Fibroblast of upper back skin (primary cell): Measurements from ENCODE around the gene VDAC2.
"Not testable (repeated sequence)": the region's sequence is repeated elsewhere in the genome, so short reads cannot be mapped to it uniquely, and the experiment has no call there.

Source experiments
- DNase-seq: peaks from one replicate; pipeline ENCODE4 v3.0.0-alpha.2; 2013

VDAC2 gene

GRCh38 chr10:75210282-75211006 lies at the start of gene VDAC2:
Gene VDAC2, plus strand, starts transcription at chr10:75210796. Its CDS starts 363 bp downstream, at chr10:75211159.
- DNase-seq: peak; percentile 88

- DNase-seq: peak; percentile 41
Observed at GRCh38 chr10:75165684-75166622, 44.6 kb upstream of the VDAC2 start.

GRCh38 chr10:75166623-75166972 lies 44.0 kb upstream of the VDAC2 start:
- DNase-seq: no peak

- no peak for DNase-seq
Observed at GRCh38 chr10:75168275-75168674, 42.3 kb upstream of the VDAC2 start.

- DNase-seq: no peak
Observed at GRCh38 chr10:75170215-75170614, 40.4 kb upstream of the VDAC2 start.

- no peak for DNase-seq
Observed at GRCh38 chr10:75175046-75175445, 35.5 kb upstream of the VDAC2 start.

- no peak for DNase-seq
Observed at GRCh38 chr10:75176046-75176445, 34.5 kb upstream of the VDAC2 start.

GRCh38 chr10:75176736-75177135 lies 33.9 kb upstream of the VDAC2 start:
- DNase-seq: no peak

- DNase-seq: no peak
Observed at GRCh38 chr10:75179657-75180177, 30.9 kb upstream of the VDAC2 start.

GRCh38 chr10:75180592-75180991 lies 30.0 kb upstream of the VDAC2 start:
- DNase-seq: peak; percentile 9

GRCh38 chr10:75181073-75181472 lies 29.5 kb upstream of the VDAC2 start:
- DNase-seq: no peak

- DNase-seq: no peak
Observed at GRCh38 chr10:75186310-75186709, 24.3 kb upstream of the VDAC2 start.

- DNase-seq: peak; percentile 51
Observed at GRCh38 chr10:75187961-75188426, 22.6 kb upstream of the VDAC2 start.

- not testable (repeated sequence) for DNase-seq
Observed at GRCh38 chr10:75188522-75188921, 22.1 kb upstream of the VDAC2 start.

- no peak for DNase-seq
Observed at GRCh38 chr10:75189266-75190096, 21.1 kb upstream of the VDAC2 start.

GRCh38 chr10:75191821-75192568 lies 18.6 kb upstream of the VDAC2 start:
- peak; percentile 81 for DNase-seq

GRCh38 chr10:75194625-75195024 lies 16.0 kb upstream of the VDAC2 start:
- DNase-seq: not testable (repeated sequence)

- peak; percentile 54 for DNase-seq
Observed at GRCh38 chr10:75195035-75195763, 15.4 kb upstream of the VDAC2 start.

GRCh38 chr10:75197066-75197465 lies 13.5 kb upstream of the VDAC2 start:
- DNase-seq: no peak

GRCh38 chr10:75197906-75198305 lies 12.7 kb upstream of the VDAC2 start:
- DNase-seq: no peak

GRCh38 chr10:75199949-75200348 lies 10.6 kb upstream of the VDAC2 start:
- not testable (repeated sequence) for DNase-seq
